Measurements from ENCODE around the gene VEPH1. TPM values are rescaled to one million over a fixed set of nuclear protein-coding genes. Genes with fewer than 3 reads are reported as not detected.

The VEPH1 gene
- total and polyA plus RNA-seq, 9 of the 15 experiments (the other 6 are each of a cell fraction or from before 2014, with no cell fraction given) = 4.5 to 15.6 (median 5.8) TPM

DNA sequence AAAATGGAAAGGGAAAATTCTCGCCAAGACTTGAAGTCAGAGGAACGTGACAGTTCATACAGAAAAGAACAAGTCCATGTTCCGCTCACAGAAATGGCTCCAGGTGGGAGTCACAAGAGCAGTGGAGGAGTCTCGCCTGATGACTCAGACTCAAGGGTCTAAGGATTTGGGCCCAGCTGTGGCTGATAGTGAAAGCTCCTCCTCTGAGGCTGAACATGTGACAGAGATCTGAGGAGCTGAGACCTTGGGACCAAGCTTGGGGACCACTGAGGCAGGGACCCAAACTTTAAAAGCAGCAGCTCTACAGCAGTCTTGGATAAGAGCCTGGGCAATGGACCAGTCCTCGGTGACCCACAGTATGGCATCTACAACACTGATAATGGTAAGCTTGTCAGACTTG is 9.3 kb upstream of the VEPH1 start (continued):
- TF ChIP-seq MXI1 (IDR thresholded peaks at IDR 0.05; ENCODE audit: low read depth, low read length) (no peak), SMAD4 (CRISPR knock-in tag; conservative IDR thresholded peaks at IDR 0.05) (peak; percentile 87), ZNF224 (CRISPR knock-in tag; IDR thresholded peaks at IDR 0.05) (no peak), NEUROD1 (IDR thresholded peaks at IDR 0.05; ENCODE audit: borderline replicate concordance, low read depth, low read length, partially characterized antibody) (no peak), CAMTA2 (CRISPR knock-in tag; conservative IDR thresholded peaks at IDR 0.05) (no peak), POLR2B (IDR thresholded peaks at IDR 0.05; ENCODE audit: low read depth, partially characterized antibody) (no peak), HSF4 (CRISPR knock-in tag; IDR thresholded peaks at IDR 0.05; ENCODE audit: borderline replicate concordance) (no peak), NR2C2 (CRISPR knock-in tag; IDR thresholded peaks at IDR 0.05) (no peak), NR2C2 (tag; IDR thresholded peaks at IDR 0.05) (no peak), SIX5 (IDR thresholded peaks at IDR 0.05; ENCODE audit: borderline replicate concordance in 1 of 2, insufficient read depth in 1 of 2, low read depth in 1 of 2, low read length in 2 of 2) (no peak), OTX1 (CRISPR knock-in tag; IDR thresholded peaks at IDR 0.05) (no peak), E2F3 (CRISPR knock-in tag; IDR thresholded peaks at IDR 0.05) (no peak), DACH1 (IDR thresholded peaks at IDR 0.05; ENCODE audit: partially characterized antibody) (peak; percentile 67), HDAC3 (IDR thresholded peaks at IDR 0.05; ENCODE audit: borderline replicate concordance, partially characterized antibody) (no peak), TBP (optimal IDR thresholded peaks at IDR 0.05; ENCODE audit: low read depth, low read length) (no peak), SMARCA5 (IDR thresholded peaks at IDR 0.05) (no peak), HCFC1 (IDR thresholded peaks at IDR 0.05; ENCODE audit: low read depth, low read length) (no peak), SRSF9 (IDR thresholded peaks at IDR 0.05; ENCODE audit: borderline replicate concordance, low read depth, low read length) (no peak), CBFA2T2 (conservative IDR thresholded peaks at IDR 0.05) (peak; percentile 66), SAFB2 (IDR thresholded peaks at IDR 0.05; ENCODE audit: borderline replicate concordance, low read depth, low read length, severe bottlenecking) (no peak), HNRNPLL (IDR thresholded peaks at IDR 0.05; ENCODE audit: low read depth, low read length, poor library complexity, severe bottlenecking) (no peak), BCL6 (CRISPR knock-in tag; IDR thresholded peaks at IDR 0.05) (no peak), ZBTB7A (IDR thresholded peaks at IDR 0.05; ENCODE audit: borderline replicate concordance, control insufficient read depth, low read depth, low read length) (0 out of 2 replicates have a peak, but pooled peaks have one; percentile 30), SP2 (IDR thresholded peaks at IDR 0.05; ENCODE audit: extremely low read depth, low read depth, low read length, poor library complexity, severe bottlenecking) (no peak)
- TF ChIP-seq, protein P1, sequence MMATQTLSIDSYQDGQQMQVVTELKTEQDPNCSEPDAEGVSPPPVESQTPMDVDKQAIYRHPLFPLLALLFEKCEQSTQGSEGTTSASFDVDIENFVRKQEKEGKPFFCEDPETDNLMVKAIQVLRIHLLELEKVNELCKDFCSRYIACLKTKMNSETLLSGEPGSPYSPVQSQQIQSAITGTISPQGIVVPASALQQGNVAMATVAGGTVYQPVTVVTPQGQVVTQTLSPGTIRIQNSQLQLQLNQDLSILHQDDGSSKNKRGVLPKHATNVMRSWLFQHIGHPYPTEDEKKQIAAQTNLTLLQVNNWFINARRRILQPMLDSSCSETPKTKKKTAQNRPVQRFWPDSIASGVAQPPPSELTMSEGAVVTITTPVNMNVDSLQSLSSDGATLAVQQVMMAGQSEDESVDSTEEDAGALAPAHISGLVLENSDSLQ (IDR thresholded peaks at IDR 0.05) = no peak
- TF ChIP-seq, protein P2, sequence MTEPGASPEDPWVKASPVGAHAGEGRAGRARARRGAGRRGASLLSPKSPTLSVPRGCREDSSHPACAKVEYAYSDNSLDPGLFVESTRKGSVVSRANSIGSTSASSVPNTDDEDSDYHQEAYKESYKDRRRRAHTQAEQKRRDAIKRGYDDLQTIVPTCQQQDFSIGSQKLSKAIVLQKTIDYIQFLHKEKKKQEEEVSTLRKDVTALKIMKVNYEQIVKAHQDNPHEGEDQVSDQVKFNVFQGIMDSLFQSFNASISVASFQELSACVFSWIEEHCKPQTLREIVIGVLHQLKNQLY (CRISPR knock-in tag; conservative IDR thresholded peaks at IDR 0.05) = no peak
- TF ChIP-seq, protein P3, sequence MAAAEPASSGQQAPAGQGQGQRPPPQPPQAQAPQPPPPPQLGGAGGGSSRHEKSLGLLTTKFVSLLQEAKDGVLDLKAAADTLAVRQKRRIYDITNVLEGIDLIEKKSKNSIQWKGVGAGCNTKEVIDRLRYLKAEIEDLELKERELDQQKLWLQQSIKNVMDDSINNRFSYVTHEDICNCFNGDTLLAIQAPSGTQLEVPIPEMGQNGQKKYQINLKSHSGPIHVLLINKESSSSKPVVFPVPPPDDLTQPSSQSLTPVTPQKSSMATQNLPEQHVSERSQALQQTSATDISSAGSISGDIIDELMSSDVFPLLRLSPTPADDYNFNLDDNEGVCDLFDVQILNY (CRISPR knock-in tag; IDR thresholded peaks at IDR 0.05) = no peak
